SW480 (cell line): ENCODE measurements around the gene ABCB8.
"Not testable (repeated sequence)": the region's sequence is repeated elsewhere in the genome, so short reads cannot be mapped to it uniquely, and the experiment has no call there.

Experiments used
- DNase-seq: peaks from one replicate; pipeline ENCODE4 v3.0.0-alpha.2; 2016; ENCODE audit warnings: low spot score

Gene ABCB8

GRCh38 chr7:150998341-150998740, 29.9 kb upstream of the ABCB8 start:
- no peak for DNase-seq

- no peak for DNase-seq
Observed at GRCh38 chr7:150999001-150999400, 29.2 kb upstream of the ABCB8 start.

GRCh38 chr7:150999497-151000230, 28.6 kb upstream of the ABCB8 start:
- DNase-seq = no peak

- no peak for DNase-seq
Observed at GRCh38 chr7:151000897-151001495, 27.3 kb upstream of the ABCB8 start.

GRCh38 chr7:151001546-151001945, 26.7 kb upstream of the ABCB8 start:
- DNase-seq = no peak

GRCh38 chr7:151003572-151003971, 24.7 kb upstream of the ABCB8 start:
- DNase-seq = no peak

DNA sequence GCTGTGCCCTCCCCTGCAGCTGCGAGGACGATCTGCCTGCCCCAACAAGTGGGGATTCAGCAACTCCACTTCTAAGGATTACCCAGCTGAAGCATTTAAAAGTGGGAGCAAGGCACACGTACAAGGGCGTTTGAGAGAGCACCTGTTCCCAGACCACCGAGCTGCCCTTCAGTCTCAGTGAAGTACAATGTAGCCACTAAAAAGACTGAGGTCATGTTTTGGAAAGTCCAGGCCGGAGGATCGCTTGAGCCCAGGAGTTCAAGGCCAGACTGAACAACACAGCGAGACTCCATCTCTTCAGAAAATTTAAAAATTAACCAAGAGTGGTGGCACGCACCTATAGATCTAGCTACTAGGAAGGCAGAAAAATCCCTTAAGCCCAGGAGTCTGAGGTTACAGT, 22.7 kb upstream of the ABCB8 start:
- no peak for DNase-seq

DNA sequence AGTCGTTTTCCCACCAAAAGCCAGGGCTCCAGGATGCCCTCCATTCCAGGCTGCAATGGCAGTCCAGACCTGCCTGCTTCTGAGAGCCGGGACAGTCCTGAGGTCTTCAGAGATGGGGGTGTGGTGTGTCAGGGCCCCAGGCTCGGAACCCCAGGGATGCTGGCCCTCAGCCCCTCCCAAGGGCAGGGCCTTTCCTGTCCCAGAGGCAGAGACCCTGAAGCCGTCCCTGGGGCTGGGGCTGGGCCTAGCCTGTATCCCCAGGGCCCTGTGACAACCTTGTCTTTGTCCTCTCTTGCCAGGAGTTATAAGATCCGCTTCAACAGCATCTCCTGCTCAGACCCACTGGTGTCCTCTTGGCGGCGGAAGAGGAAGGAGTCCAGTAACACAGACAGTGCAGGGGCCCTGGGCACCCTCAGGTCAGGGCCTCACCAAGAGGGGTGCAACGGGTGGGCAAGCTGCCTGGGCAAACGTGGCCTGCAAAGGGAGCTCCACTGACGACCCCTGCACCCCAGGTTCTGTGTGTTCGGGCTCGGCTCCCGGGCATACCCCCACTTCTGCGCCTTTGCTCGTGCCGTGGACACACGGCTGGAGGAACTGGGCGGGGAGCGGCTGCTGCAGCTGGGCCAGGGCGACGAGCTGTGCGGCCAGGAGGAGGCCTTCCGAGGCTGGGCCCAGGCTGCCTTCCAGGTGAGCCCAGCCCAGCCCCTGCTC, 21.5 kb upstream of the ABCB8 start:
- no peak for DNase-seq

DNA sequence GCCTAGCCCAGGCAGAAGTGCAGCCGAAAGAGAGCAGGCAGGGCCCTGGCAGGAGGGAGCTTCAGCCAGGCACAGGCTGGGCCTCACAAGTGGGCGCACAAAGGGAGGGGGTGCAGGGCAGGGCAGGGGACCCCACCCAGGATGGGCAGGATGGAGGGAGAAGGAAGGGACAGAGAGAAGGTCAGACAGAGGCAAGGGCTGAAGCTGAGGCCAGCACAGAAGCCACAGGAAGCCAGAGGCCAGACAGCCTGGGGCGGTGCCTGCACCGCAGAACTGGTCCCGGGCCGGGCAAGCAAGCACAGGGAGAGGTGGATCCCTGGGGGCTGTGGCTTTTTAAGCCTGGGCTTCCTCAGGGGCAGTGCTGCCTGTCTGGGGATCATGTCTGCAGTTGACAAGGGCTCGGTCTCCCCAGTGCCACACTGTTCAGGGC, 20.8 kb upstream of the ABCB8 start:
- DNase-seq = no peak

DNA sequence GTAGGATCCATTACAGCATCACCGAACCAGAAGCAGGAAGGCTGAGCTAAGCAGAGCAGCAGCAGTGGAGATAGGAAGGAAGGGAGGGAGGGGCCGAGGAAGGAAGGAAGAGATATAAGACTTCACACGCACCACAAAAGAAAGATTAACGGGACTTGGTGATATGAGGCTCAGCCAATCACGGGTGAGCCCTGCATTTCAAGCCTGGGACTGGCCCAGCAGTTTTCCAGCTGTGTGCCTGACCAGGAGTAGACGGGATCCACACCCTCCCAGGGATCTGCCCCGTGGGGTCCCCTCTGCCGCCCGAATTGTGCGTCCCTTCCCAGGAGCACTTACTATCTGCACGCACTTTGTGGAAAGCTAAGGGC, 20.1 kb upstream of the ABCB8 start:
- no peak for DNase-seq

DNA sequence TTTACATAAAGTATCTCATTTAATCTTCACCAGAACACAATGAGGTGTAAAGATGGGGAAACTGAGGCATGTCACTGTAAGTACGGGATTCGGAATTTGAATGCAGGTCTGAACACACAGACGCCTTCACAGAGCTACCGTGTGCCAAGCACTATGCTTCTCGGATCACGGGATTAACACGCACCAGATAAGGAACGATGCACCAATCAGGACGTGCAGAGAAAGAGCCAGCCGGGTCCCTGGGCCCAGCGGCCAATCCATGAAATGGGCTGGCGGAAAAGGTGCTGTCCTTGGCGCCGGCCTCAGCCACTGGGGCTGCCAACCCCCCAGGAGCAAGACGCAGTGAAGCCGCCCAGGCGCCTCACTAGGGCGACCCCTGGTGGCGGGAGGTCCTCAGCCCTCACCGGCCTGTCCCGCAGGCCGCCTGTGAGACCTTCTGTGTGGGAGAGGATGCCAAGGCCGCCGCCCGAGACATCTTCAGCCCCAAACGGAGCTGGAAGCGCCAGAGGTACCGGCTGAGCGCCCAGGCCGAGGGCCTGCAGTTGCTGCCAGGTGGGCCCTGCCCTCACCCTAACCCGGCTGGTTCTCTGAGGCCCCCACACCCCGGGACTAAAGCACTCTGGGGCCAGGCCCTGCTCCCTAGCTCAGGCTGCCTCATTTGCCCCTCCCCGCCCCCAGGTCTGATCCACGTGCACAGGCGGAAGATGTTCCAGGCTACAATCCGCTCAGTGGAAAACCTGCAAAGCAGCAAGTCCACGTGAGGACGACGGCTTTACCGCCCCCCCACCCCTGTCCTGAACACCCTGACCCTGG, 19.5 kb upstream of the ABCB8 start:
- DNase-seq = no peak

DNA sequence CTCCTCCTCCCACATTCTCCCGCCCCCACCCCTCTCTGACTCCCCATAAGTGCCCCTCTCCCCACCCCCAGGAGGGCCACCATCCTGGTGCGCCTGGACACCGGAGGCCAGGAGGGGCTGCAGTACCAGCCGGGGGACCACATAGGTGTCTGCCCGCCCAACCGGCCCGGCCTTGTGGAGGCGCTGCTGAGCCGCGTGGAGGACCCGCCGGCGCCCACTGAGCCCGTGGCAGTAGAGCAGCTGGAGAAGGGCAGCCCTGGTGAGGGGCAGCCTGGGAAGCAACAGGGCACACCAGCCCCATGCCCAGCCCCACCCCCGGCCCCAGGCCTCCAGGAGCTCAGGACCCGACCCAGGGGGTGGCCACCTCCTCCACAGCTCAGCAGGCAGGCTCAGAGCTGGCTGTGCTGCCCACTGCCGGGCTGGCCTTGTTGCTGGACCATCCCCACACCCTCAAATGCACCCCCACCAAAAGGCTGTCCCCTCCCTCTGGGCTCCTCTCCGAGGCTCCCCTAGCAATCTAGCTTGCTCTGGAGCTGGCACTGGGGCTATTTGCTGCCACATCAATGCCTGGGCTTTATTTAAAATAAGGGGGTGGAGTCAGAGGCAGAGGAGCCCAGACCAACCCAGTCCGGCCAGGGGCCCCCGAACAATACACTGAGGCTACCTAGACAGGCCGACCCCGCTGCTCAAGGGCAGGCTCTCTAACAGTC, 18.8 kb upstream of the ABCB8 start:
- no peak for DNase-seq

- DNase-seq = no peak
Observed at GRCh38 chr7:151010037-151010306, 18.3 kb upstream of the ABCB8 start.

- DNase-seq = no peak
Observed at GRCh38 chr7:151010307-151011096, 17.7 kb upstream of the ABCB8 start.

DNA sequence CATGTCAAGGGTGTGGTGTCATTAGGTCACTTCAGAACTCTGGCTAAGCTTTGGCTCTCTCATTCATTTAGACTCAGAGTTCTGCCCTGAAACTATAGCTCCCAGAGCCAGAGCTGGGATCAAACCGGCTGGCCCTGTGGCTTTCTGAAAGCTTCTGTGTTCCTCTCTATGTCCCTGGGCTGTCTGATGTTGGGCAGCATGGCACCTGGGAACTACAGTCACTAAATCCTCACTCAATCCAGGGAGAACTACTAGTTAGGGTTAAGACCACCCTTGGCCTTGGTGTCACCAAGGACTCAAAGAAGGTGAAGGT, 17.2 kb upstream of the ABCB8 start:
- no peak for DNase-seq

GRCh38 chr7:151011616-151012015, 16.6 kb upstream of the ABCB8 start:
- not testable (repeated sequence) for DNase-seq

DNA sequence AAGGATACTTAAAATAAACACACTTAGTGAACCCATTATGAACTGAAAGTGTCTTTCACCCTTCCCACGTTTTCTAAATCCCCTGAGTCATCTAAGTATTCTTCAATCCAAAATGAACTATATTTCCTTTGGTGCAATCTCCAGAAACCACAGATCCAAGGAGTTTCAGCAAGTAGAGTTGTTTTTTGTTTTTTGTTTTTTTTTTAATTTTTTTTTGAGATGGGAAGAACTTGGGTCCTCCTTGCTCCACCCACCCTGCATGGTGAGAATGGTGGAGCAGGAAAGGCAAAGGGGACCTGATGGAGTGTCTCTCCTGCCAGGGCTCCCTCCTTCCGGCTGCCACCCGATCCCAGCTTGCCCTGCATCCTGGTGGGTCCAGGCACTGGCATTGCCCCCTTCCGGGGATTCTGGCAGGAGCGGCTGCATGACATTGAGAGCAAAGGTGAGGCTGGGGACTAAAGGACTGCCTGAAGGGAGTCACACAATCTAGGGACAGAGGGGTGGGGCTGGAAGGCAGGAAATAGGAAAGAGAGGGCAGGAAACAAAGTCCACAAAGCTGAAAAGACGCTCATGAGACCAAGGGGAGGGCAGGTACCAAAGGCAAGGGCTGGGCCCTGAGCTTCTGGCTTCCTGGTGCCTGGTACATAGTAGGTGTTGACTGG, 16.1 kb upstream of the ABCB8 start:
- DNase-seq = no peak

GRCh38 chr7:151012911-151013347, 15.3 kb upstream of the ABCB8 start:
- no peak for DNase-seq

DNA sequence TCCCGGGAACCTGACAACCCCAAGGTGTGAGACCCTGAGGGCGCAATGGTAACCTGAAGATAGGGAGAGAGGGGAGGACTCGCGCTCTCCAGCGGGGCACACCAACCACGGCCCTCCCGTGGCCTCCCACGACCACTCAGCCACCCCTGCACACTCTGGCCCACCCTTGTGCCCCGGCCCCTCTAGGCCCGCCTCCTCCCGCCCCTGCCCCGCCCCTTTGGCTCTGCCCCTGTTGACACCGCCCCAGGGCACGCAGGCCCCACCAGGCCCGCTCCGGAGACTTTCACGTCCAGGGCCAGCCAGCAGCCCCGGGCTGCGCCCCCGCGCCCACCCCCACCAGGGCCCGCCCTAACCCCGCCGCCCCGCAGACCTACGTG, 14.9 kb upstream of the ABCB8 start:
- DNase-seq = no peak

GRCh38 chr7:151013733-151014497, 14.3 kb upstream of the ABCB8 start:
- no peak for DNase-seq
